ENCODE measurements around the gene KLHDC7A.

The KLHDC7A gene

GRCh38 chr1:18473195-18473815 lies 7.4 kb upstream of the KLHDC7A start:
- DNase-seq (ENCODE audit: low read depth in 2 of 2), result no peak

GRCh38 chr1:18474559-18475175 lies 6.1 kb upstream of the KLHDC7A start:
- no peak for DNase-seq (ENCODE audit: low read depth in 2 of 2)

GRCh38 chr1:18475234-18475905 lies 5.4 kb upstream of the KLHDC7A start:
- DNase-seq (ENCODE audit: low read depth in 2 of 2), result no peak

- no peak for DNase-seq (ENCODE audit: low read depth in 2 of 2)
Measured at GRCh38 chr1:18479454-18479853, 1.3 kb upstream of the KLHDC7A start.

GRCh38 chr1:18481190-18481920 lies 625 bp downstream of the KLHDC7A start:
- DNase-seq (ENCODE audit: low read depth in 2 of 2), result no peak

- no peak for DNase-seq (ENCODE audit: low read depth in 2 of 2)
Measured at GRCh38 chr1:18481921-18482701, 1.4 kb downstream of the KLHDC7A start.

GRCh38 chr1:18482721-18483425 lies 2.1 kb downstream of the KLHDC7A start:
- DNase-seq (ENCODE audit: low read depth in 2 of 2), result no peak

- no peak for DNase-seq (ENCODE audit: low read depth in 2 of 2)
Measured at GRCh38 chr1:18484276-18484675, 3.5 kb downstream of the KLHDC7A start.

- DNase-seq (ENCODE audit: low read depth in 2 of 2), result no peak
Measured at GRCh38 chr1:18484721-18485120, 4.0 kb downstream of the KLHDC7A start.

GRCh38 chr1:18485227-18485626 lies 4.5 kb downstream of the KLHDC7A start:
- DNase-seq (ENCODE audit: low read depth in 2 of 2), result no peak

GRCh38 chr1:18486195-18486594 lies 5.5 kb downstream of the KLHDC7A start:
- DNase-seq (ENCODE audit: low read depth in 2 of 2), result no peak

- no peak for DNase-seq (ENCODE audit: low read depth in 2 of 2)
Measured at GRCh38 chr1:18489417-18490143, 8.8 kb downstream of the KLHDC7A start.

- no peak for DNase-seq (ENCODE audit: low read depth in 2 of 2)
Measured at GRCh38 chr1:18491168-18491567, 10.4 kb downstream of the KLHDC7A start.

GRCh38 chr1:18494304-18494703 lies 13.6 kb downstream of the KLHDC7A start:
- DNase-seq (ENCODE audit: low read depth in 2 of 2), result no peak

GRCh38 chr1:18495635-18496034 lies 14.9 kb downstream of the KLHDC7A start:
- DNase-seq (ENCODE audit: low read depth in 2 of 2), result no peak

GRCh38 chr1:18496056-18496455 lies 15.3 kb downstream of the KLHDC7A start:
- DNase-seq (ENCODE audit: low read depth in 2 of 2), result no peak

GRCh38 chr1:18496497-18497235 lies 15.9 kb downstream of the KLHDC7A start:
- DNase-seq (ENCODE audit: low read depth in 2 of 2), result no peak

- no peak for DNase-seq (ENCODE audit: low read depth in 2 of 2)
Measured at GRCh38 chr1:18501833-18502232, 21.1 kb downstream of the KLHDC7A start.

- DNase-seq (ENCODE audit: low read depth in 2 of 2), result no peak
Measured at GRCh38 chr1:18504609-18505008, 23.9 kb downstream of the KLHDC7A start.

- DNase-seq (ENCODE audit: low read depth in 2 of 2), result no peak
Measured at GRCh38 chr1:18505666-18506065, 24.9 kb downstream of the KLHDC7A start.
